GM23248 (cell line): ENCODE measurements around the gene DUSP1. TPM values are rescaled to one million over a fixed set of nuclear protein-coding genes. Genes with fewer than 3 reads are reported as not detected.

Source experiments
- DNase-seq: peaks from one replicate; pipeline ENCODE4 v3.0.0-alpha.2; 2015
- H2AFZ ChIP-seq: fragments of 200-600 bp; sonication (generic); 2 replicates; pipeline ENCODE4 v1.6.1; 2016; ENCODE audit warnings: antibody characterized with exemption
- H3F3A ChIP-seq: fragments of 200-600 bp; sonication (generic); 2 replicates; pipeline ENCODE4 v1.6.1; 2016; ENCODE audit warnings: mild to moderate bottlenecking, antibody characterized with exemption, mixed run types; ENCODE audit not compliant: insufficient read depth
- H3K27ac ChIP-seq: fragments of 200-600 bp; sonication (generic); 2 replicates; pipeline ENCODE4 v1.5.1; 2016; ENCODE audit warnings: mild to moderate bottlenecking
- H3K27me3 ChIP-seq: fragments of 200-600 bp; sonication (generic); replicated peaks from 2 replicates; pipeline ENCODE4 v1.6.1; 2016; ENCODE audit warnings: mild to moderate bottlenecking; ENCODE audit not compliant: insufficient read depth
- H3K36me3 ChIP-seq: fragments of 200-600 bp; sonication (generic); 2 replicates; pipeline ENCODE4 v1.6.1; 2016; ENCODE audit warnings: low read depth, mild to moderate bottlenecking
- H3K4me1 ChIP-seq: fragments of 200-600 bp; sonication (generic); 2 replicates; pipeline ENCODE4 v1.6.1; 2016; ENCODE audit warnings: mild to moderate bottlenecking; ENCODE audit not compliant: insufficient read depth
- H3K4me2 ChIP-seq: fragments of 200-600 bp; sonication (generic); one replicate; pipeline ENCODE4 v1.6.1; 2016; ENCODE audit warnings: mild to moderate bottlenecking; ENCODE audit not compliant: unreplicated experiment
- H3K4me3 ChIP-seq: fragments of 200-600 bp; sonication (generic); 2 replicates; pipeline ENCODE4 v1.5.1; 2016; ENCODE audit warnings: mild to moderate bottlenecking
- H3K79me2 ChIP-seq: fragments of 200-600 bp; sonication (generic); 2 replicates; pipeline ENCODE4 v1.6.1; 2016; ENCODE audit warnings: mild to moderate bottlenecking; ENCODE audit not compliant: insufficient read depth
- H3K9ac ChIP-seq: fragments of 200-600 bp; sonication (generic); 2 replicates; pipeline ENCODE4 v1.6.1; 2016; ENCODE audit warnings: mild to moderate bottlenecking
- H3K9me2 ChIP-seq: fragments of 200-600 bp; sonication (generic); 2 replicates; pipeline ENCODE4 v1.6.1; 2016; ENCODE audit warnings: mixed run types, mild to moderate bottlenecking, moderate library complexity; ENCODE audit not compliant: insufficient read depth
- H3K9me3 ChIP-seq: fragments of 200-600 bp; sonication (generic); one replicate; pipeline ENCODE4 v1.6.1; 2017; ENCODE audit warnings: low read depth
- H4K20me1 ChIP-seq: fragments of 200-600 bp; sonication (generic); 2 replicates; pipeline ENCODE4 v1.6.0; 2016; ENCODE audit not compliant: insufficient read depth
- EZH2 ChIP-seq: fragments of 200-600 bp; sonication (generic); IDR thresholded peaks from 2 replicates; pipeline ENCODE4 v1.6.1; 2018; ENCODE audit warnings: antibody characterized with exemption, mild to moderate bottlenecking; ENCODE audit not compliant: insufficient read depth, poor library complexity, severe bottlenecking
- EZH2phosphoT487 ChIP-seq: fragments of 200-600 bp; sonication (generic); IDR thresholded peaks from 2 replicates; pipeline ENCODE4 v1.6.1; 2018; ENCODE audit warnings: antibody characterized with exemption, moderate library complexity, mild to moderate bottlenecking, low read depth; ENCODE audit not compliant: insufficient read depth
- WGBS, 2 experiments: methylation state at CpG; one replicate each; pipeline ENCODE4 v1.1.6; 2015 to 2017; ENCODE audit warnings: low lambda C conversion rate in 2 of 2, low coverage in 1 of 2; ENCODE audit errors: missing lambda C conversion rate in 2 of 2; 5-methylcytosine and 5-hydroxymethylcytosine counted together
- in situ Hi-C: fragments of 300-500 bp; cut with MboI; formaldehyde crosslinking; loops from 2 replicates; pipeline ENCODE4 v1.15.0; 2020
- polyA plus RNA-seq: library from polyadenylated mRNA; unstranded; fragments of >200 nt; fragmentation: Nextera tagmentation; extraction: Ambion mirVana; gene quantifications from 2 replicates; pipeline ENCODE4 v1.2.1, GENCODE V29; 2016
- total RNA-seq: library from RNA; depleted of rRNA; stranded (reverse); fragments of >200 nt; shearing (Covaris generic); gene quantifications from 2 replicates; pipeline ENCODE4 v1.2.3, GENCODE V29; 2014

Gene DUSP1
- total and polyA plus RNA-seq, 2 experiments from 2014 or later = 264 to 443 TPM

- no peak for DNase-seq
- WGBS, 2 experiments = 96 to 98% methylated on average over 6 of the region's 6 CpGs
- H3K4me2 ChIP-seq = no peak overlapping the region
- no peak overlapping the region for H3K9ac ChIP-seq
- no peaks in the 10 kb centered on the region for H3K9me2 ChIP-seq
- no peaks in the 10 kb centered on the region for H4K20me1 ChIP-seq
- no peaks in the 10 kb centered on the region for H3K79me2 ChIP-seq
- in situ Hi-C loops = no loop called here
- no peaks in the 10 kb centered on the region for H3K9me3 ChIP-seq
- peaks cover 27% of the 10 kb centered on the region for H3K4me1 ChIP-seq
- H2AFZ ChIP-seq = no peak overlapping the region
- no peaks in the 10 kb centered on the region for H3K36me3 ChIP-seq
- no peak for TF ChIP-seq EZH2phosphoT487
- no peak for TF ChIP-seq EZH2
- no peak overlapping the region for H3K4me3 ChIP-seq
- H3F3A ChIP-seq = peaks cover 30% of the 10 kb centered on the region
- H3K27me3 ChIP-seq = no peaks in the 10 kb centered on the region
- no peak overlapping the region for H3K27ac ChIP-seq
Measured at GRCh38 chr5:172730222-172730621, 40.8 kb downstream of the DUSP1 start.

- H3K36me3 ChIP-seq = no peaks in the 10 kb centered on the region
- no peaks in the 10 kb centered on the region for H3K79me2 ChIP-seq
- H4K20me1 ChIP-seq = no peaks in the 10 kb centered on the region
- H3F3A ChIP-seq = peaks cover 25% of the 10 kb centered on the region
- no peak overlapping the region for H2AFZ ChIP-seq
- H3K9ac ChIP-seq = no peak overlapping the region
- H3K27me3 ChIP-seq = no peaks in the 10 kb centered on the region
- H3K4me3 ChIP-seq = no peak overlapping the region
- no peak overlapping the region for H3K27ac ChIP-seq
- no peaks in the 10 kb centered on the region for H3K9me3 ChIP-seq
- no peak overlapping the region for H3K4me2 ChIP-seq
- TF ChIP-seq EZH2 (no peak), EZH2phosphoT487 (no peak)
- in situ Hi-C loops = no loop called here
- WGBS, 2 experiments = 92 to 99% methylated on average over 11 to 13 of the region's 13 CpGs
- DNase-seq = no peak
- peaks cover 22% of the 10 kb centered on the region for H3K4me1 ChIP-seq
- no peaks in the 10 kb centered on the region for H3K9me2 ChIP-seq
Measured at GRCh38 chr5:172729588-172729987, 41.4 kb downstream of the DUSP1 start.

GRCh38 chr5:172728481-172729241, 42.3 kb downstream of the DUSP1 start:
- in situ Hi-C loops = no loop called here

GRCh38 chr5:172727551-172727950, 43.4 kb downstream of the DUSP1 start:
- H3F3A ChIP-seq = peaks cover 13% of the 10 kb centered on the region

More at GRCh38 chr5:172728481-172729241, 42.3 kb downstream of the DUSP1 start:
- Histone ChIP-seq H3K27me3 (no peaks in the 10 kb centered on the region), H3K4me3 (no peak overlapping the region), H3K36me3 (no peaks in the 10 kb centered on the region), H3K9me2 (no peaks in the 10 kb centered on the region), H3F3A (peaks cover 17% of the 10 kb centered on the region), H3K27ac (no peak overlapping the region), H2AFZ (no peak overlapping the region), H4K20me1 (no peaks in the 10 kb centered on the region), H3K9me3 (no peaks in the 10 kb centered on the region), H3K79me2 (no peaks in the 10 kb centered on the region), H3K9ac (no peak overlapping the region), H3K4me1 (peaks cover 16% of the 10 kb centered on the region), H3K4me2 (no peak overlapping the region)
- DNase-seq = no peak
- TF ChIP-seq EZH2phosphoT487 (no peak), EZH2 (no peak)
- WGBS, 2 experiments = 91% methylated on average over 10 of the region's 10 CpGs

More at GRCh38 chr5:172727551-172727950, 43.4 kb downstream of the DUSP1 start:
- Histone ChIP-seq H3K9me3 (no peaks in the 10 kb centered on the region), H3K27me3 (no peaks in the 10 kb centered on the region), H3K9me2 (no peaks in the 10 kb centered on the region), H3K9ac (no peak overlapping the region), H3K27ac (no peak overlapping the region), H3K36me3 (no peaks in the 10 kb centered on the region), H3K4me2 (no peak overlapping the region), H4K20me1 (no peaks in the 10 kb centered on the region), H3K4me3 (no peak overlapping the region), H3K79me2 (no peaks in the 10 kb centered on the region), H3K4me1 (peaks cover 7% of the 10 kb centered on the region), H2AFZ (no peak overlapping the region)
- TF ChIP-seq EZH2 = no peak
- TF ChIP-seq EZH2phosphoT487 = no peak
- no peak for DNase-seq
- in situ Hi-C loops = no loop called here
- 82 to 84% methylated on average over 7 of the region's 7 CpGs for WGBS, 2 experiments
